ENCODE measurements around the gene TSPYL2. TPM values are rescaled to one million over a fixed set of nuclear protein-coding genes. Genes with fewer than 3 reads are reported as not detected.
A peak's percentile ranks its signal among the peaks of the same experiment; 100 is the strongest.

Gene TSPYL2
- 37.3 and 40.3 TPM in 2 replicates for total RNA-seq

DNA sequence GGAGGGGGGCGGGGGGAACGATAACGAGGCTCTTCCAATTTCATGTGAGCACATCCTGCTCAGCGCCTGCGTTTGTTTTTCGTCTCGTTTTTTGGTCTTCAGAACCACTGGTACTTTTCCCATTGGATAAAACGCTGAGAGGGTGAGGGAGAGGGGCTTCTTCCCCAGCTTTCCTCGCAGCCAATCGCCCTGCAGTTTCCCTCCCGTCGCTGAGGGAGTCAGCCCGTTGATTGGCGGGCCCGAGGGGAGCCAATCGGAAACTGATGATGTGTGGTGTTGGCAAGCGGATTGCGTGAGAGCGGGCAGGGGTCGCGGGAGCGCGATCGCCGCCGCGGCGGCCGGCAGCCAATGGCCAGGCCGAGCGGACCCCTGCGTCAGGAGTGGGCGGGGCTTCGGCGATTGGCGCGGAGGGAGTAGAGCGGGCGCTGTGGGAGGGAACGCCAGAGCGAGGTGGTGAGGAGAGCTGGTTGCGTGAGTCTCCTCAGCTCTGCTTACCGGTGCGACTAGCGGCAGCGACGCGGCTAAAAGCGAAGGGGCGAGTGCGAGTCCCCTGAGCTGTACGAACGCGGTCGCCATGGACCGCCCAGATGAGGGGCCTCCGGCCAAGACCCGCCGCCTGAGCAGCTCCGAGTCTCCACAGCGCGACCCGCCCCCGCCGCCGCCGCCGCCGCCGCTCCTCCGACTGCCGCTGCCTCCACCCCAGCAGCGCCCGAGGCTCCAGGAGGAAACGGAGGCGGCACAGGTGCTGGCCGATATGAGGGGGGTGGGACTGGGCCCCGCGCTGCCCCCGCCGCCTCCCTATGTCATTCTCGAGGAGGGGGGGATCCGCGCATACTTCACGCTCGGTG lies at the start of gene TSPYL2:
TSPYL2 (plus strand) TSS at position 443 of the 848 bp plus-strand sequence; CDS start at position 575, 132 bp downstream.
- H3K36me3 Mint-ChIP-seq (ENCODE audit: low read depth), result peaks cover 34% of the 10 kb centered on the region
- peaks cover 31% of the 10 kb centered on the region for H3K4me1 Mint-ChIP-seq
- H3K27me3 Mint-ChIP-seq, result no peaks in the 10 kb centered on the region
- peak within 1 kb of the TSS; percentile 98 for H3K27ac Mint-ChIP-seq
- no peaks in the 10 kb centered on the region for H3K9me3 Mint-ChIP-seq
- DNase-seq, result peak; percentile 97
- intact Hi-C loops (cut with micrococcal nuclease), result loop anchor here (1.0 to 10.0 kb wide), 4 partner anchors 11 to 963 kb away; partner anchors contain the start of gene PHF8
- H3K4me3 Mint-ChIP-seq, result peak within 1 kb of the TSS; percentile 96

DNA sequence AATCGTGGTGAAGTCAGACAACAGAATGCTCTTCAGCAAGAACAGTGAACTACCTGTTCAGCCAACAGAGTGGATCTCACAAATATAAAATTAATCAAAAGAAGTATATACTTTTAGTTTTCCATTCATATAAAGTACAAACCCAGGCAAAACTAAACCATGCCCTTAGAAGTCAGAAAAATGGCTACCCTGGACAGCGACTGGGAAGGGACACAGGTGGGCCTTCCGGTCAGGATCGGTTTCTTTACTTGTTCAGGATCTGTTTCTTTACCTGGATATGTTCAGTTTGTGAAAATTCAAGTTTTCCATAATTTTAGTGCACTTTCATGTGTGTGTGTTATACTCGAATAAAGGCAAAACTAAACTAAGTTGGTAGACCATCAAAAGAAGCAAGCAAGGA lies 46.0 kb upstream of the TSPYL2 start:
- no peaks in the 10 kb centered on the region for H3K36me3 Mint-ChIP-seq (ENCODE audit: low read depth)
- H3K27ac Mint-ChIP-seq, result no peak overlapping the region
- no peak for DNase-seq
- intact Hi-C loops (cut with micrococcal nuclease), result no loop called here
- H3K9me3 Mint-ChIP-seq, result no peaks in the 10 kb centered on the region
- no peak overlapping the region for H3K4me3 Mint-ChIP-seq
- no peaks in the 10 kb centered on the region for H3K4me1 Mint-ChIP-seq
- H3K27me3 Mint-ChIP-seq, result peaks cover 7% of the 10 kb centered on the region

DNA sequence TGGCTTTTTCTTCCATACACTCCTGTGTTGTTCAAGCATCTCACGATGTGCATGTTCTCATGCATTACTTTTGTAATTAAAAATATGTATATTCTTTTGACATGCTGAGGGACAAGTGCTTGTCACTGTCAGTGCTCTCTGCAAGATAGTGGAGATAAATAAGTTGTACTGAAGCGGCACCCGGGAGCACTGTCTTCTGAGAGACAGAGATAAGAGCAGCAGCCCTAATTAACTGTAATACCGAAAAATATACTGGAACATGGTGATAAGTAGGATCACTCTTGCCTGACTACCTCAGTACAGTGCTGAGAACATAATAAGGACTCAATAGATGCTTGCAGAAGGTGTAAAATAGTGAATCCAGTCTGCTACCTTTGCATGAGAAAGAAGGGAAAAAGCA lies 42.9 kb upstream of the TSPYL2 start:
- Mint-ChIP-seq H3K27me3 (peaks cover 6% of the 10 kb centered on the region), H3K36me3 (ENCODE audit: low read depth) (no peaks in the 10 kb centered on the region), H3K27ac (no peak overlapping the region), H3K4me3 (no peak overlapping the region), H3K9me3 (no peaks in the 10 kb centered on the region), H3K4me1 (no peaks in the 10 kb centered on the region)
- no peak for DNase-seq
- intact Hi-C loops (cut with micrococcal nuclease), result no loop called here

DNA sequence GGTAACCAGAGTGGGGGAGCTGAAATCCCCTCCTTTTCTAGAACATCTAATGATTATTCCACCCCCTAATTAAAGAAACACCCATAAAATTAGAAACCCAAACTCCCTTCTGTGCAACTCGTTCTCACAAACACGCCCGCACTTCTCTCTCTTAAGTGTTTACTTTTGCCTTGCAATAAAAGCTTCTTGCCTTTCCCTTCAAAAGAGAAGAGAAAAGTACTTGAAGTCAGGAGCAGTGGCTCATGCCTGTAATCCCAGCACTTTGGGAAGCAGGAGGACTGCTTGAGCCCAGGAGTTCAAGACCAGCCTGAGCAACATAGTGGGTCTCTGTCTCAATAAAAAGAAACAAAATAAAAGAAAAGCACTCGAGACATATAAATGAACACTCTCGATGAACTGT lies 37.2 kb upstream of the TSPYL2 start:
- no peak overlapping the region for H3K27ac Mint-ChIP-seq
- no peaks in the 10 kb centered on the region for H3K9me3 Mint-ChIP-seq
- peaks cover 9% of the 10 kb centered on the region for H3K27me3 Mint-ChIP-seq
- no peaks in the 10 kb centered on the region for H3K4me1 Mint-ChIP-seq
- no peak overlapping the region for H3K4me3 Mint-ChIP-seq
- H3K36me3 Mint-ChIP-seq (ENCODE audit: low read depth), result no peaks in the 10 kb centered on the region
- no peak for DNase-seq
- intact Hi-C loops (cut with micrococcal nuclease), result no loop called here

DNA sequence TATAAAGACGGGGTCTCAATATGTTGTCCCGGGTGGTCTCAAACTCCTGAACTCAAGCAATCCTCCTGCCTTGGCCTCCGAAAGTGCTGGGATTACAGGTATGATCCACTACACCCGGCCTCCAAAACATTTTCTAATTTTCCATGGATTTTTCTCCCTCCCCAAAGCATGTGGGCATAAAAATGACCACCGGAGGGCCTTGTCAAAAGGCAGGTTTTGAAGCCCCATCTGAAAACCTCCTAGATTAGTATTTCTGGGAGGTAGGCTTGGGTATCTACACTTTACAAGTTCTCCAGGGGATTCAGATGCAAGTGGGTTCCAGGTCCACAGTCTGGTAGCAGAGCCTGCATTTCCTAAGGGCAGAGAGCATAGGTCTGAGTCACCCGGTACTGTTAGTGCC lies 34.9 kb upstream of the TSPYL2 start:
- Mint-ChIP-seq H3K27me3 (peaks cover 9% of the 10 kb centered on the region), H3K4me1 (no peaks in the 10 kb centered on the region), H3K4me3 (no peak overlapping the region), H3K9me3 (no peaks in the 10 kb centered on the region), H3K36me3 (ENCODE audit: low read depth) (no peaks in the 10 kb centered on the region), H3K27ac (no peak overlapping the region)
- intact Hi-C loops (cut with micrococcal nuclease), result no loop called here
- DNase-seq, result no peak

DNA sequence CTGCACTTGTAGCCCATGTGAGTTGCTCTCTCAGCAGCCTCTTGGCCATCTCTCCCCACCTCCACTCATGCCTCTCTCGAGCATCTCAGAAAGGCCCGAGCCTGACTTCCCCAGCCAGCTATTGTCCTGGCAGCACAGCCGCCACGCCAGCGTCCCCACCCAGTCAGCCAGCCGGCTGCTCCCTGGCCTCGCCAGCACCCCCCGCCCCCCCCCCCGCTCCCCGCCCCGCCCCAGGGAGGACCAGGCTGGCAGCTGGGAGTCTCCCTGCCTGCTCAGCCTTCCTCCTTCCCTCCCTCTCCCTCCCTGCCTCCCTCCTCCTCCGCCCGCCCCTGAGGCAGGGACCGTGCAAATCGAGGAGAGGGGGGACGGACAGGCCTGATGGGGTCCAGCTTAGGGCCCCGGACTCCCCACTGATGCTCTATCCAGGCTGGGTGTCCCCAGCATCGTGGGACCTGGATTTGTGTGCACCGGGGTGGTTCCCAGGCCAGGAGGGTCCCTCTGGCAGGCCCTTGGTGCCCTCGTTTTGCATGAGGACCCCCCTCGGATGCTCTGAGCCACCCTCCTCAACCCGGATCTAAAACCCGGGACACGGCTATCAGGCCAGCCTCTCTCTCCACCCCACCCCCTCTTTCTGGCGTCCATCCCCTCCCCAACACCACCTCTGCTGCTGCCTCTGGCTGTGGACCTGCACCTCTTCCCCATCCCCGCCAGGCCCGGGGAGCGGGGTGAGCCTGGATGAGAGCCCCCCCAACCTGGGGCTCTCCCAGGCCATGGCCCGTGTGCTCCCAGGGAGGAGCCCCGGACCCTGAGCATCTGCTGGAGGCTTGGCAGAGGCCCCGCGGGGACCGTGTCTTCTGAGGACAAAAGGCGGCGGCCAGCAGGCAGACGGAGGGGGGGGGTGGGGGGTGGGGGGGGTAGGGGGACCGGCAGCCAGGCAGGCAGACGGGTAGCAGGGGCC lies 33.7 kb upstream of the TSPYL2 start, which contains the start of gene GPR173:
GPR173 (plus strand) TSS at position 621 of the 958 bp plus-strand sequence. CDS start 27,833 bp downstream, outside the sequence.
- H3K27me3 Mint-ChIP-seq, result peaks cover 9% of the 10 kb centered on the region
- H3K27ac Mint-ChIP-seq, result no peak within 1 kb of the TSS
- DNase-seq, result no peak
- H3K4me1 Mint-ChIP-seq, result no peaks in the 10 kb centered on the region
- no peaks in the 10 kb centered on the region for H3K36me3 Mint-ChIP-seq (ENCODE audit: low read depth)
- no peaks in the 10 kb centered on the region for H3K9me3 Mint-ChIP-seq
- no peak within 1 kb of the TSS for H3K4me3 Mint-ChIP-seq
- intact Hi-C loops (cut with micrococcal nuclease), result no loop called here

DNA sequence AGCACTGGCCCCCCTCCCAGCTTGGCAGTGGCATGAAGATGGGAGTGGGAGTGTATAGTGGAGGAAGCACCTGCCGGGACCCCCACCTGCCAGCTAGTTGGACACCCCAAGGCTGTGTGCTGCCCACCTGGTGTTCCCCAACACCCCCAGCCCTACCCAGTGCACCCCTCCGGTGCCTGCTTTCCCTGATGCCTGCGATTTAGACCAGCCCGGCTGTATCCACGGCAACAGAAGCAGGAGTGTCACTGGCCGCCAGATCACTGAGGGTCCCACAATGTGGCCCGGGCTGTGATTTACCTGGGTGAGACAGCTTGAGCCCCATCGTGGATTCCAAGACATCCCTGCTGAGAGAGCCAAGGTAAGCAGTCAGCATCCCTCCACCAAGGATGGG lies 33.0 kb upstream of the TSPYL2 start:
- Mint-ChIP-seq H3K27ac (no peak overlapping the region), H3K27me3 (peaks cover 9% of the 10 kb centered on the region), H3K4me3 (no peak overlapping the region), H3K9me3 (no peaks in the 10 kb centered on the region), H3K36me3 (ENCODE audit: low read depth) (no peaks in the 10 kb centered on the region), H3K4me1 (peaks cover 2% of the 10 kb centered on the region)
- DNase-seq, result no peak
- intact Hi-C loops (cut with micrococcal nuclease), result no loop called here

DNA sequence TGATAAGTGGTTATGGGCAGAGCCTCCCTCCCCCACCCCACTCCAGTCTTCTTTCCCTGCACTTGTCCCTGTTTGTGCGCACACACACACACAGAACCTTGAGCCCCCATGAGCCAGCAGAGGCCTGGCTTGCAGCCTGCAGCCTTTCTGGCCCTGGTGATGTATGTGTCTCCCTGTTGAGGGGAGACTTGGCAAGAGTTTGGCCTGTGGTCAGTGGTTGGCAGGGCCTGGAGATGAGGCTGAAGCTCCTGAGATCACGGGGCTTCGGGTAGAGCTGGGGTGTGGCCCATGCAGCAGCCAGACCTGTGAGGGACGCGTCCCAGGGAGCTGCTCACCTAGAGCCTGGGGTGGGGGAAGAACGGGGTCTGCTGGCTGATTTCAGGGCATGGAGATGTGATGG lies 31.3 kb upstream of the TSPYL2 start:
- no peak overlapping the region for H3K4me3 Mint-ChIP-seq
- no peaks in the 10 kb centered on the region for H3K36me3 Mint-ChIP-seq (ENCODE audit: low read depth)
- no peaks in the 10 kb centered on the region for H3K9me3 Mint-ChIP-seq
- no peak for DNase-seq
- no peak overlapping the region for H3K27ac Mint-ChIP-seq
- peaks cover 9% of the 10 kb centered on the region for H3K27me3 Mint-ChIP-seq
- intact Hi-C loops (cut with micrococcal nuclease), result no loop called here
- H3K4me1 Mint-ChIP-seq, result peaks cover 2% of the 10 kb centered on the region

DNA sequence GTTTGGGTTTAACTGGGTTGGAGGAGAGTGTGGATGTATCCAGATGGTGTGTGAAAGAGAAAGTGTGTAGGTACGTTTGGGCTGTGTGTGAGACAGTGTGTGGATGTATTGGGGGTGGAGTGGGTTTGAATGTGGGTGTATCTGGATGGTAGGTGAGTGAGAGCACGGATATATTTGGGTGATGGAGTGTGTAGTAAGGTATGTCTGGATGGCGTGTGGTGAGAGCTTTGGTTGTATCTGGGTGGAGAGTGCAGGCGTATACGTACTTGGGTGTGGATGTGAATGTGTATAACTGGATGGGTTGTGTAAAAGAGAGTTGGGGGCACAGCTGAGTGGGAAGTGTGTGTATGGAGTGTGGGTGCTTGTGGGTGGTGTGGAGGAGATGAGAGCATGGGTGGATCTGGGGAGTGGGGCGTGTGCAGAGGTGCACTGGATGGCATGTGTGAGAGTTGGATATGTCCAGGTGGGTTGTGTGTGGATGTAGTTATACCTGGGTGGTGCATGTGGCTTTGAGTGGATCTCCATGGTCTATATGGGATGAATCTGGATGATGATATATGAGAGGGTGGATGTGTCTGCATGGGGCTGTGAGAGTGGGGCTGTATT lies 26.8 kb upstream of the TSPYL2 start:
- H3K36me3 Mint-ChIP-seq (ENCODE audit: low read depth), result no peaks in the 10 kb centered on the region
- peaks cover 2% of the 10 kb centered on the region for H3K4me1 Mint-ChIP-seq
- H3K27me3 Mint-ChIP-seq, result no peaks in the 10 kb centered on the region
- intact Hi-C loops (cut with micrococcal nuclease), result no loop called here
- H3K27ac Mint-ChIP-seq, result no peak overlapping the region
- H3K9me3 Mint-ChIP-seq, result no peaks in the 10 kb centered on the region
- no peak for DNase-seq
- H3K4me3 Mint-ChIP-seq, result no peak overlapping the region

DNA sequence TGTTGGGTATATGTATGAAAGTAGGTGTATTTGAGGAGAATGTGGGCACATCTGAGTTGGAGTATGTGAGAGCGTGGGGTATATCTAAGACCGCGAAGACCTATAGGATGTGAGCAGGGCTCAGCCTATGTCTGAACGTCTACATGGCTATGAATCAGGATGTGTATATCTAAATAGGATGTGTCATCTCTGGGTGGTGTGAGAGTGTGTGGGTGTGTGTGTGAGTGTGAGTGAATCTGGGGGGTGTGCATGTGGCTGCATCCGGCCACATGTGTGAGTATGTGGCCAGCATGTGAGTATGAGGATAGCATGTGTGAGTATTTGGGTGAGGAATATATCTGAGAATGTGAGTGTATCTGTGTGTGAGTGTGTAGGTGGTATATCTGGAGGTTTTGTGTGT lies 25.9 kb upstream of the TSPYL2 start:
- Mint-ChIP-seq H3K27me3 (no peaks in the 10 kb centered on the region), H3K27ac (no peak overlapping the region), H3K36me3 (ENCODE audit: low read depth) (no peaks in the 10 kb centered on the region), H3K9me3 (no peaks in the 10 kb centered on the region), H3K4me1 (peaks cover 2% of the 10 kb centered on the region), H3K4me3 (no peak overlapping the region)
- no peak for DNase-seq
- intact Hi-C loops (cut with micrococcal nuclease), result no loop called here

DNA sequence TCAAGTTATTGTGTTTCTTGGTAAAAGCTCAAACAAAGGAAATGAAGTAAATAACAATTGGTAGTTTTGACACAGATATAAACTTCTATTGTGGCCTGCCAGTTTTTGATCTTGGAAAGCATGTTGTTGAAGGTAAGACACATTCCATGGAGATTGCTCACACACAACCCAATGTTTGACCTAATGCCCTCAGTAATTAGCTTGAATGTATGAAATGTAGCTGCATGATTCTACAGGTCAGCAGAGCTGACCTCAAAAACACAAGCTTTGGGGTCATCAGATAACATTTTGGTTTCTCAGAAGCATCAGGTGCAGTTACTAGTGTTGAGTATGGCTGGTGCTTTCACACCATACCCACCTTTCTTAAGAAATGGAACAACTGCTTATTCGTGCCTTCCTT lies 17.1 kb upstream of the TSPYL2 start:
- Mint-ChIP-seq H3K36me3 (ENCODE audit: low read depth) (no peaks in the 10 kb centered on the region), H3K27me3 (peaks cover 3% of the 10 kb centered on the region), H3K9me3 (no peaks in the 10 kb centered on the region), H3K27ac (no peak overlapping the region), H3K4me1 (no peaks in the 10 kb centered on the region), H3K4me3 (no peak overlapping the region)
- intact Hi-C loops (cut with micrococcal nuclease), result no loop called here
- DNase-seq, result no peak

DNA sequence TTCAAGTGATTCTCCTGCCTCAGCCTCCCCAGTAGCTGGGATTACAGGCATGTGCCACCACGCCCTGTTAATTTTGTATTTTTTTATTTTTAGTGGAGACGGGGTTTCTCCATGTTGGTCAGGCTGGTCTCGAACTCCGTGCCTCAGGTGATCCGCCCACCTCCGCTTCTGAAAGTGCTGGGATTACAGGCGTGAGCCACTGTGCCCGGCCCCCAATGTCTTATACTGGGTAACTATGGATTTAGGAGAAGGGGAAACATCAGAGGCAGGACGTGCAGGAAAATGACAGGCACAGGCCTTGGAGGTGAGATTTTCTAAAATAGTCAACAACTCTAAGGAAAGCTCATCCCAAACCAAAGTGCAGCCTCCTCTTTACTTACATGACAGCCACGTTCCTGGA lies 11.1 kb upstream of the TSPYL2 start:
- H3K27ac Mint-ChIP-seq, result no peak overlapping the region
- H3K36me3 Mint-ChIP-seq (ENCODE audit: low read depth), result no peaks in the 10 kb centered on the region
- no peak for DNase-seq
- no peak overlapping the region for H3K4me3 Mint-ChIP-seq
- peaks cover 18% of the 10 kb centered on the region for H3K4me1 Mint-ChIP-seq
- intact Hi-C loops (cut with micrococcal nuclease), result loop anchor here (1.0 kb wide), 3 partner anchors 11 to 22 kb away; partner anchors contain the start of gene TSPYL2
- no peaks in the 10 kb centered on the region for H3K9me3 Mint-ChIP-seq
- peaks cover 3% of the 10 kb centered on the region for H3K27me3 Mint-ChIP-seq

DNA sequence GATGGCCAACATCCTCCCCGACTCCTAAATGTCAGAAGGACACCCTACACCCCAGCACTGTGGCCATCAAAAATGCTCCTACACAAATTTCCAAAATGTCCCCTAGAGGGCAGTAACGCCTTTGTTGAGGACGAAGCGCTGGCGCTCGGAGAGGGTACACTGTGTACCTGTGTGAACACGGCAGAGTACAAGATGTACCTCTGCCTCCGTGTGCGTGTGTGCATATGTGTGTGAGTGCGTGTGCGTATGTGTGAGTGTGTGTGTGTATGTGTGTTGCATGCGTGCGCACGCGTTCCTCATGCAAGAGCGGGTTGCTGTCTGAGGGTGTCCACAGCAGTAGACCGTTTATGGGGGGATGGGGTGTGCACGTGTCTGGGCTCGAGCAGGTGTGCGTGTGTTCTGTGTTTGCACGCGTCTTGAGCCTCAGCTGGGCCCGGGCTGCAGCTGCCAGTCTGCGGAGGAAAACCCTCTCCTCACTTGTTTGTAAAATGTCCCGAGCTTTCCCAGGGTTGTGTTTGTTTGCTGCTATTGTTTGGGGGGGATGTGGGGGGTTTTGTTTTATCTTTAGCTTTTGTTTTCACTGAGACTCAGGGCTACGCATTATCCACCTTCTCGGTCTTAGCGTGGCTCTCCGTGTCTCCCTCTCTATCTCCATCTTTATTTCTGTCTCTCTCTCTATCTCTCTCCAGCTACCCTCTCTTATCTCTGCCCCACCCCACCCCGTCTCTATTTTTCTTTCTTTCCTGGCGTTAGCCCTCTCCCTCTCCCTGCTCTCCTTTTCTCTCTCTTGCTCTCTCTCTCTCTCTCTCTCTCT lies 10.4 kb upstream of the TSPYL2 start:
- Mint-ChIP-seq H3K4me1 (peaks cover 18% of the 10 kb centered on the region), H3K27me3 (peaks cover 3% of the 10 kb centered on the region), H3K36me3 (ENCODE audit: low read depth) (no peaks in the 10 kb centered on the region), H3K4me3 (peak overlapping the region; percentile 83), H3K9me3 (no peaks in the 10 kb centered on the region), H3K27ac (peak overlapping the region; percentile 70)
- intact Hi-C loops (cut with micrococcal nuclease), result loop anchor here (1.0 kb wide), 3 partner anchors 10 to 21 kb away; partner anchors contain the start of gene TSPYL2
- peak; percentile 89 for DNase-seq
